Panc1 (cell line): Measurements from ENCODE around the gene NAA25.

Experiments
- SIN3A ChIP-seq: IDR thresholded peaks from 2 replicates; pipeline ENCODE4 v1.6.1; 2012; ENCODE audit warnings: low read depth, mild to moderate bottlenecking, low read length, moderate library complexity, borderline replicate concordance; ENCODE audit not compliant: insufficient read depth
- TF ChIP-seq, protein P1 (sequence below): fragments of 450-650 bp; IDR thresholded peaks from 2 replicates; pipeline ENCODE4 v1.5.1; 2017; ENCODE audit warnings: mild to moderate bottlenecking

DNA sequence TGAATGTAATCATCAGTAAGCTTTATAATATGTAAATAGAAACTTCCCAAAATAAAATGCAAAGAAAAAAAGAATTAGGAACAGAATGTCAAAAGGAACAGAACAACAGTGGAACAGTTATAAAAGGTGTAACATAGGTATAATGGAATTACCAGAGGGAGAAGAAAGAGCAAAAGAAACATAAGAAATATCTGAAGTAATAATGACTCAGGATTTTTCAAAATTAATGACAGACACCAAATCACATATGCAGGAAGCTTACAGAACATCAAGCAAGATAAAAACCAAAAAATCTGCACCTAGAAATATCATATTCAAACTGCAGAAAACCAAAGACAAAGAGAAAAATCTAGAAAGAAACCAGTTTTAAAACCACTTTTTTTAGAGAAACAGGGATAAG lies 131.7 kb downstream of the NAA25 start:
- TF ChIP-seq, protein P1, sequence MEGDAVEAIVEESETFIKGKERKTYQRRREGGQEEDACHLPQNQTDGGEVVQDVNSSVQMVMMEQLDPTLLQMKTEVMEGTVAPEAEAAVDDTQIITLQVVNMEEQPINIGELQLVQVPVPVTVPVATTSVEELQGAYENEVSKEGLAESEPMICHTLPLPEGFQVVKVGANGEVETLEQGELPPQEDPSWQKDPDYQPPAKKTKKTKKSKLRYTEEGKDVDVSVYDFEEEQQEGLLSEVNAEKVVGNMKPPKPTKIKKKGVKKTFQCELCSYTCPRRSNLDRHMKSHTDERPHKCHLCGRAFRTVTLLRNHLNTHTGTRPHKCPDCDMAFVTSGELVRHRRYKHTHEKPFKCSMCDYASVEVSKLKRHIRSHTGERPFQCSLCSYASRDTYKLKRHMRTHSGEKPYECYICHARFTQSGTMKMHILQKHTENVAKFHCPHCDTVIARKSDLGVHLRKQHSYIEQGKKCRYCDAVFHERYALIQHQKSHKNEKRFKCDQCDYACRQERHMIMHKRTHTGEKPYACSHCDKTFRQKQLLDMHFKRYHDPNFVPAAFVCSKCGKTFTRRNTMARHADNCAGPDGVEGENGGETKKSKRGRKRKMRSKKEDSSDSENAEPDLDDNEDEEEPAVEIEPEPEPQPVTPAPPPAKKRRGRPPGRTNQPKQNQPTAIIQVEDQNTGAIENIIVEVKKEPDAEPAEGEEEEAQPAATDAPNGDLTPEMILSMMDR = no peak
- TF ChIP-seq SIN3A = no peak
